Measurements from ENCODE around the gene SCMH1.

DNA sequence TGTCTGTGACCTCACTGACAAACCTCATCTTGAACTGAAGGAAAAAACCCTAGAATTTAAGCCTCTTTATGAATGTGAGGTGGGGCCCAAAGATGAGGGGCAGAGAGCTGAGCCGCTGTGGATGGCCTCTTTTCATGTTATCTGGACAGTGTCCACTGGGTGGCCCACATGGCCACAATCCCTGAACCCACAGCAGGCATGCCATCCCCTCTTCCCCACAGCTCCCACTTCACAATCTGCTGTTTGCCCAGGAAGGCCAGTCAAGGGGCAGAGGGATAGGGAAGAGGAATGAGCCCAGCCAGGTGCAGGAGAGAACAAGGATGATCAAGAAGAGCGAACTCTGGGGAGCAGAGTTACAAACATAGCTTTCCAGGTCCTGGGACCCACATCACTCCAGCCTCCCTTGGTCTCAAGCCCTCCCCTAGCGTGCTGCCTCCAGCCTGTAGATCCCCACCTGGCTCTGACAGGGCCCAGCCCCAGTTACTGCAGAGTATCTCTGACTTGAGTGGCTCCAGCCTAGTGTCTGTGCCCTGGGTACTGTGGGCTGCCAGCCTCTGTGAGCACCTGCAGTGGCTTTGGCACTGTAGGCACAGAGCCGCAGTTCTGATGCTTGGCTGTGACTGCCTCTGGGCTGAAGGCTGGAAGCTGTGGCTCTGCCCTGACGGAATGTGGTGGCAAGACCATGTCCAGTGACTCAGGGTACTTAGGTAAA, 218.7 kb downstream of the SCMH1 start:
- TF ChIP-seq, protein P1, sequence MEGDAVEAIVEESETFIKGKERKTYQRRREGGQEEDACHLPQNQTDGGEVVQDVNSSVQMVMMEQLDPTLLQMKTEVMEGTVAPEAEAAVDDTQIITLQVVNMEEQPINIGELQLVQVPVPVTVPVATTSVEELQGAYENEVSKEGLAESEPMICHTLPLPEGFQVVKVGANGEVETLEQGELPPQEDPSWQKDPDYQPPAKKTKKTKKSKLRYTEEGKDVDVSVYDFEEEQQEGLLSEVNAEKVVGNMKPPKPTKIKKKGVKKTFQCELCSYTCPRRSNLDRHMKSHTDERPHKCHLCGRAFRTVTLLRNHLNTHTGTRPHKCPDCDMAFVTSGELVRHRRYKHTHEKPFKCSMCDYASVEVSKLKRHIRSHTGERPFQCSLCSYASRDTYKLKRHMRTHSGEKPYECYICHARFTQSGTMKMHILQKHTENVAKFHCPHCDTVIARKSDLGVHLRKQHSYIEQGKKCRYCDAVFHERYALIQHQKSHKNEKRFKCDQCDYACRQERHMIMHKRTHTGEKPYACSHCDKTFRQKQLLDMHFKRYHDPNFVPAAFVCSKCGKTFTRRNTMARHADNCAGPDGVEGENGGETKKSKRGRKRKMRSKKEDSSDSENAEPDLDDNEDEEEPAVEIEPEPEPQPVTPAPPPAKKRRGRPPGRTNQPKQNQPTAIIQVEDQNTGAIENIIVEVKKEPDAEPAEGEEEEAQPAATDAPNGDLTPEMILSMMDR (IDR thresholded peaks at IDR 0.05) = no peak
- no peak for TF ChIP-seq FOXJ3 (CRISPR knock-in tag; IDR thresholded peaks at IDR 0.05; ENCODE audit: borderline replicate concordance)
